T1000 (cell line): Measurements from ENCODE around the gene ZG16B.

Experiments
- DNase-seq: peaks from one replicate; lab custom pipeline; 2025; ENCODE audit warnings: mixed read lengths; lab: John Stamatoyannopoulos, UW

Gene ZG16B

DNA sequence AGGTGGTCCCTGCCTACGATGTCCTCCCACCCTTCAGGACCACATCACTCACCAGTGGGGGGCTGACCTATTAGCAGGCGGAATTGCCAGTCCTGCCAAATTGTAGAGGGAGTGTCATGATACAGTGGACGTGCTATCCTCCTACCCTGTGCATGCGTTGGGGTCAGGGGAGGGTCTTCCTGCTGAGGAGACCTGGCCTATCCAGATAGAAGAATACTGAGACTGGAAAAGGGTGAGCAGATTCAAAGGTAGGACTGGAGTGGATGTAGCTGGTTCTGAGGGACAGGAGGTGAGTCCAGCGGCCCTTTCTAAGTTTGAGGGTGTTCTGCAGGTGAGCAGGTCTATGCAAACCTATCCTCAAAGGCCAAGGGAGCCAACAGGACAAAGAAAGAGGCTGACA, 23.8 kb upstream of the ZG16B start:
- no peak for DNase-seq

DNA sequence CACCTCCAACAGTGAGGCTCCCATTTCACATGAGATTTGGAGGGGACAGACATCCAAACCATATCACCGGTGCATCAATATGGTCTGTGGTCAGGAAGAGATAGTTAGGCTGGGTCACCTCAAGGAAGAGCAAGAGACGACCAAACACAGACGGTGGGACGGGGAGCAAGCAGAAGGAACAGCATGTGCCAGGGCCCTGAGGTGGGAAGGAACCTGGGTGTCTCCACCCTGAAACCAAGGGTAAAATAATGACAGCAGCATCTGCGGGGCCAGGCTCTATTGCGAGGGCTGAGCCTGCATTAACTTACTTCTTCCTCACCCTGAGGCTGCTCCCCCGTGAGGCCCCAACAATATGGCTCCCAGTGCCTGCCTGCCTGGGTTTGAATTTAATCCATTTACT, 21.9 kb upstream of the ZG16B start:
- DNase-seq: no peak

DNA sequence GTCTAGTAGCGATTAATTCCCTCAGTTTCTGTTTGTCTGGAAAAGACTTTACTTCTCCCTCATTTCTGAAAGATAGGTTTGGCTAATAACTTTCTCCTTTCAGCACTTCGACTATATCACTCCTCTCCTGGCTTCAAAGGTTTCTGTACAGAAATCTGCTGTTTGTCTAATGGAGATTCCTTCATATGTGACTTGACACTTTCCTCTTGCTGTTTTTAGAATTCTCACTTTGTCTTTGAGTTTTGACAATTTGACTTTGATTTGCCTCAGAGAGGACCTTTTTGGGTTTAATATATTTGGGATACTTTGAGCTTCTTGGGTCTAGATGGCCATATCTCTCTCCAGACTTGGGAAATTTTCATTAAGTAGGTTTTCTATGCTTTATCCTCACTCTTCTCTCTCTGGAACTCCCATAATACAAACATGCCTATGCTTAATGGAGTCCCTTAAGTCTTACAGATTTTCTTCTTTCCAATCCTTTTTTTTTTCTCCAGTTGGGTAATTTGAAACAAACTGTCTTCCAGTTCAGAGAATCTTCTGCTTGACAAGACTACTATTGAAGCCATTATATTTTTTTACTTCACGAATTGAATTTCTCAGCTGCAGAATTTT, 20.8 kb upstream of the ZG16B start:
- no peak for DNase-seq

DNA sequence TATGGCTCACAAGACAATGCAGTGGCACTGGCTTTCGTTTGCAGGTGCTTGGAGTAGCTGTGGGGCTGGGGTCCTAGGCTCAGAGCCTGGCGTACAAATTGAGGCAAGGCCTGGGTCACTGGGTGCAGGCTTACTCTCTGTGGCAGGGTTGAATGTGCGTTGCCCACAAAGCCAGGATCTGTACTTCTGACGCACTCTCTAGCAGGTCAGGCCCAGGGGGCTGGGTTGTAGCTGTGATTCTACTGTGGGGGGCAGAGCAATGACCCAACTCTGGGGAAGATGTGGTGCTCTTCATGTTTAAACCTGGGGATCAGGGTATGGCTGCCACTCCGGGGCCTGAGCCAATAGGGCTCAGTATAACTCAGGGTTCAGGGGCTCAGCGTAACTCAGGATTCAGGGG, 19.5 kb upstream of the ZG16B start:
- no peak for DNase-seq

DNA sequence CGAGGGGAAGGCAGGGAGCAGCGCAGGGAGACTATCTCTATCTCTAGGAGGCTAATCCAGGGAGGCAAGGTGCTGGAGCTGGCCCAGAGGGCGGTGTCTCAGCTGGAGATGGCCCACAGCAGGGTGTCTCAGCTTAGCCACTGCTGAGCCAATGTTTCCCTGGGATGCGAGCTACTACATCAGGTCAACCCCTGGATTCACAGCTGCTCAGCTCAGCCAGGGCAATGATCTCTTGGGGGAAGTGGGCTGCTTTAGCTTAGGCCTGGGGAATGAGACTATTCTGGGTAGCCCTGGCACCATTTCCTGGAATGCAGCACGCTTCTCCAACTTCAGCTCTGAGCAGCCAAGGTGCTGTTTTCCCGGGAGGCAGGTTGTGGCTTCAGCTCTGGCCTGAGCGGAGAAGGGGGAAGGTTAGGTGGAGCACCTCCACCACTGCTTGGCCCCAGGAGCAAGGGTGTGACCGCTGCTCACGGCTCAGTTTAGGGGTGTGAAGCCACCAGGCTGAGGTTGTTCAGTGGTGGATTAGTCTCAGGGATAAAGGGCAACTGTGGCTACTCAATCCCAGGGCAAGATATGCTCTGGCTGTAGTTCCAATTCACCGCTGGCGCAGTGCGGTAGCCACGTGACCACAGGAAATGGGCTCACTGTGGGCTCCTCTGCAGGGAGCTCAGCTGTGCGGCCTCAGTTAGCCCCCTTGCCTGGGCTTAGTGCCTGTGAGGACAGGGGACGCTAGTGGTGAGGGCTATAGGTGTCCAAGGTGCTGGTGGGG, 18.2 kb upstream of the ZG16B start:
- no peak for DNase-seq

DNA sequence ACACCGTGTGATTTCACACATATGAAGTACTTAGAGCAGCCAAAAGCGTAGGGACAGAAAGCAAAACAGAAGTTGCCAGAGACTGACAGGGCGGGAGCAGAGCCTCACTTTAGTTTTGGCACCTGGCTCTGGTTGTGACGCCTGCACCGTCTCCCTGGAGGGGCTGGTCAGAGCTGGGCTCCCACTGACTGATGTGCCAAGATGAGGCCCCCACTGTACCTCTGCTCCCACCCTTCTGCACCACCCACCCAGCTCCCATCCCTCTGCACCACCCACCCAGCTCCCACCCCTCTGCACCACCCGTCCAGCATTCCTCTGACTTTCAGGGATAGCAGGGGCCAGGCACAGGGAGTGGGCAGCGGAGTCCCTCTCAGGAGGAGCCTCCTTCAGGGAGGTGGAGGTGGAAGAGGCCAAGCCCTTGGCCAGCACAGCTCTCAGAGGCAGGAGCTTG, 16.3 kb upstream of the ZG16B start:
- DNase-seq: no peak

DNA sequence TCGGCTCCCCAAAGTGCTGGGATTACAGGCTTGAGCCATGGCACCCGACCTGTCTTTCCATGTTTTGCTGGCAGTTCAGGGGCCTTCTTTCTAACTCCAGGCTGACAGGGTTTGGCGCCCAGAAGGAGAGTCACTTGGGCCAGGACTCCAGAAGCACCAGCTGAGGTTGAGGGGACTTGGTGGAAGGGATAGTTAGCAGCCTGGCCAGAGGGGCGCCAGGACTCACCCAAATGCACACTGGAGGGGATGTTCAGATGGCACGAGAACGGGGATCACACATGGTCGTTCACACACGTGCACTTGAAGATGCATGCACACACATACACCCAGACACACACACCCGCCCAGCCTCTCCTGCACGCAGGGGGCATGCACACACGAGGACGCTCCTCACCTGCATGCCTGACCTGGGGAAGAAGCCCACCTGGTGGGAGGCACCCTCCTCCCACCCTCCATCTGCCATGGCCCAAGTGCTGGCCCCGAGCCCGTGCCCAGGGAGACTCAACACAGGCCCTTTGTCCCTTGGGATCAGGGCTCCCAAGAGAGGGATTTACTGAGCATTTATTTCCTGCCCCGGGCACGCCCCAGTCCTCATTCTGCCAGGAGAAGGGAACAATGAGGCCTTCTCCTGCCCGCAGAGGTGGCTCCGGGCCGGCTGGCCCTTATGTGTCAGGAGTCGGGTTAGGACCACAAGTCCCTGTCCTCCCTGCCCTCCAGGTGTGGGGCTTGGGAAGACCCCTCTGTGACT, 15.4 kb upstream of the ZG16B start:
- DNase-seq: no peak

DNA sequence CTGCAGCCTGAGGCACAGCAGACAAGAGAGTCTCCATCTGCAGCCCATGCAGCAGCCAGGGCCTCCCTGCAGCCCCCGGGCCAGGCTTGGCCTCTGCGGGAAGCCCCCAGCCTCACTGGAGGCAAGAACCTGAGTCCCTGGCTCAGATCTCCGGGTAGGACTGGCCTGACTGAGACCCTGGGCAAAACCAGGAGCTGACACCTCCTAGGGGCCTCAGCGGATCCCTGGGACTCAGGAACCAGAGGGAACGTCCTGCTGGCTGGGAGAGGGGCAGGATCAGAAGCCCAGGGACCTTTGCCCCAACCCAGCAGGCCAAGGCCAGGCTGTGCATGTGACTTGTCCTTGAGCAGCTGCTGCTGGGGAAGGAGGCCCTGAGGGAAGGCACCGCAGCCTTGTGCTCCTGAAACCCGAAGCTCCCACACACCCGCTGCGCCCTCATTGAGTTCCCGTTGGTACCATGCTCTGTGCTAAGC, 14.8 kb upstream of the ZG16B start:
- no peak for DNase-seq

DNA sequence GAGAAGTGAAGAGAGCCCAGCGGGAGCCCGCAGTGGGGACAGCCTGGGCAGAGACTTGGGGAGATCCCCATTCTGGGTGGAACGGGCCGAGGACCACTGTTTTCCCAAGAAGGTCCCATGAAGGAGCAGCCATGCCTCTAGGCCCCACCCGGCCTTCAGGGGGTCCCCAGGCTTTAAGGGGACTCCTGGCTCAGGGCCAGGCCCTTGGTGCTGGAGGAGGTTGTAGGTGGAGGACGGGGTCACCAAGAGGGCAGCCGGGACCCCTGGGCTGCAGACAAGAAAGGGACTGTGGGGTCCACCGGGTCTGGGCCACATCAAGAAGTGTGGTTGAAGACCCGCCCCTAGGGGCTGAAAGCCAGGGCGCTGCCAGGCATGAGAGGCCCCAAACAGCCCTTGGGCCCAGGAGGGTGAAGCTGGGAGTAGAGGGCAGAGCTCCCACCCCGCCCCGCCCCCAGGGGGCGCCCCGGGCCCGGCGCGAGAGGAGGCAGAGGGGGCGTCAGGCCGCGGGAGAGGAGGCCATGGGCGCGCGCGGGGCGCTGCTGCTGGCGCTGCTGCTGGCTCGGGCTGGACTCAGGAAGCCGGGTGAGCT, 13.3 kb upstream of the ZG16B start, which contains the start of gene PRSS21:
PRSS21 (plus strand) TSS at position 487 of the 589 bp plus-strand sequence; CDS start at position 519, 32 bp downstream.
- DNase-seq: no peak

DNA sequence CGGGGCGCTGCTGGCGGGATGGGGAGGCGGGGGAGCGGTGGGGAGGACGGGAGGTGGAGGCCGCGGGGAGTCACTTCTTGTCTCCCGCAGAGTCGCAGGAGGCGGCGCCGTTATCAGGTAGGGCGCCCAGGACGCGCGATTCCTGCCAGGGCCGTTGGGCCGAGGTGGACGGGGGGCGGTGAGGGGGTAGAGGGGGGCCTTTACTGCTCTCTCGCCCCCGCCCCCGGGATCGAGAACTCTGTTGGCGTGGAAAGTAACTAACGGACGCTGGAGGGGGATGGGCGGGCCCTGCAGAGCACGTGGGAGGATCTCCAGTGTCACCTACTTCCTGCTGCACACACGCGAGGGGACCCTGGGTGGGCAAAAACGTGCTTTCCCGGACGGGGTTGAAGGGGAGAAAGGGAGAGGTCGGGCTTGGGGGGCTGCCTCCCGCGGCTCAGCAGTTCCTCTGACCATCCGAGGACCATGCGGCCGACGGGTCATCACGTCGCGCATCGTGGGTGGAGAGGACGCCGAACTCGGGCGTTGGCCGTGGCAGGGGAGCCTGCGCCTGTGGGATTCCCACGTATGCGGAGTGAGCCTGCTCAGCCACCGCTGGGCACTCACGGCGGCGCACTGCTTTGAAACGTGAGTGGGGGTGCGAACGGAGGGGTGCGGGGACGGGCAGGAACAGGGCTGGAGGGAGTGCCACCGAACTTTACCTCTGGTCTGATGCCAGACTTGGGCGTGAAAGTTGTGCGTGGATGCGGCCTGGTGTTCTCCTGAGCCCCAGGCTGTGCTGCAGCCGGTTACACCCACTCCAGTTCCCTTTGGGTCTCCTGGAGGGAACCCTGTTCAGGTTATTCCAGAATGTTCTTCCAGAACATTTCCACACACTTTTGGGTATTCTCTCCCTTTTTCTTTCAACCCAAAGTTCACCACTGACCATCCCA, 12.5 kb upstream of the ZG16B start:
- no peak for DNase-seq

DNA sequence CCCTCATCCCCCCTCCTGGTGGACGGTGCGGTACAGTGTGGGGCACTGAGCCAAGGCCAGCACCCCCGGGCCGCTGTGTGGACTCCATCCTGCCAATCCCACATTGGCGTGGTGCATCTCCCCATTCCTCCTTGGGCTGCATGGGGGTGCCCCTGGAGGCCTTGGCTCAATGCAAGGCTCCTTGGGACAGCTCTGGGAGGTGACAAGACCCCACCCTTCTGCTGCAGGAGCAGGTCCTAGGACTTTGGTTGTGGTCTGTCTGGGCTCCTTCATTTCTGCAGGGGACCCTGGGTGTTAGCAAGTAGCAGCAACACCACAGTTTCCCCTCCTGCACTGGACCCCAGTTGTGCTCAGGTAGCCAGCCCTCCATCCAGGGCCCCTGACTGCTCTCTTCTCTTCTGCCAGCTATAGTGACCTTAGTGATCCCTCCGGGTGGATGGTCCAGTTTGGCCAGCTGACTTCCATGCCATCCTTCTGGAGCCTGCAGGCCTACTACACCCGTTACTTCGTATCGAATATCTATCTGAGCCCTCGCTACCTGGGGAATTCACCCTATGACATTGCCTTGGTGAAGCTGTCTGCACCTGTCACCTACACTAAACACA, 11.7 kb upstream of the ZG16B start:
- no peak for DNase-seq

DNA sequence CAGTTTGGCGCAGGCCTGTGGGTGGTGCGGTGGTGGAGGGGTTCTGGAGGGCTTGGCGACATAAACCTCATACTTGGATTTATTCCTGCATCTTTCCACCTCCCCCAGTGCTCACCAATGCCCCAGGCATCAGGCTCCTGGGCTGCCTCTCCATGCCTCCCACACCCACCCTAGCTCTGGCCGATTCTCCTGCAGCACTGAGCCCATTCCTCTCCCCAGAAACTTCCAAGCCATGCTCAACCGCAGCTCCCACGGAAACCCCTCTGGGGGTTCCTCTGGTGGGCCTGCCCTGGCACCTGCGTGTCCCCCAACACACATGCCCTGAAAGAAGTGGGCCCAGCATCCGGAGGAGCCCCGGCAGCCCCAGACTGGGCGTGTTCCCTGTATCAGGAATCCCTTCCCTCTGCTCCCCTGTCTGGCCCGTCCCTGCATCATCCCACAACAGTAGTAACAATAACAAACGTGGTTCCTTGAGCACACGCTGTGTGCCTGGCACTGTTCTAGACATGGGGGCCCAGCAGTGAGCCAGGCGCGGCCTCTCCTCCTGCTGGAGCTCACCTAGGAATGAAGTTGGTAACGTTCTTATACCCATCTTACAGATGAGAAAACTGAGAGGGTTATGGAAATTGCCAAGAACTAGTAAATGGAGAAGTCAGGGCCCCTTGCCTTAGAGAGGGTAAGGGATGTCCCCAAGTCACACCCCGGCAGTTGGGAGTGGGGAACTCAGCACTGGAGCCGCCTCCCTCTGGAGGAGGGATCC, 10.7 kb upstream of the ZG16B start:
- DNase-seq: no peak

DNA sequence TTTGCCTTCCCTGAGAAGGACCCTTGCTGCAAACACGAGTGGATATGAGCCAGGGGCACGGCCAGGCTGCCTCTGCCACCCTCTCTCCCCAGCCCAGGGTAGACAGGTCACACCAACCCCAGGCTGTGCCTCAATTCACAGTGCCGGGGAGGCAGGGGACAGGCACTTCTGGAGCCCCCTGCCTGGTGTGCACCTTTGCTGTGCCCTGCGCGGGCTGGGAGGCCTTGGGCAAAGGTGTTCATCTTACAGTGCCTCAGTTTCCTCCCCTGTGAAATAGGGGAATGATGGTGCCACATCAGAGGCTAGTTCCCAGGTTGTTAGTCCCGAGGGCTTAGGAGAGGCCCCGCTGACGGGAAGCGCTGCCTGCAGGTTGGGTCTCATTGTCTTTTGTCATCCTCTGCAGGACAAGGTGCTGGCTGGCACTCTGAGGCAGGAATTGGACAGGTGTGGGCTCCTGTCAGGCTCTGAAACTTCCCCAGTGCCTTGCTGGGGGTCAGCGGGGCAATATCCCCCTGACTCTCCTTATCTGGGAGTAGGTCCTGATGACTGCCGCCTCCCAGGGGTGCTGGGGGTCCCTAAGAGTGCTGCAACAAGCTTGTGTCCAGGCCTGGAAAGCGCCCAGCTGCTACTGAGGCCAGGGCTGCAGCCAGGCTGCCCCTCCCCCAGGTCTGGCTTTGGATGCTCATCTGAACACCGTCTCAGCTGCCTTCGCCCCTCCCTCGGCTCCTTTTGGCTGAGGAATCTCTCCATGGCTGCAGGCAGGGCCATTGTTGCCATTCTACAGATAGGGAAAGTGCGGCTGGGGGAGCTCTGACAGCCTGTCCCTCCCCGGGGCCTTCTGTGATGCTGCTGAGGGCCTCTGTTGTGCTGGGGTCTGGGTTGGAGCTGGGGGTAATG, 9.9 kb upstream of the ZG16B start:
- no peak for DNase-seq

DNA sequence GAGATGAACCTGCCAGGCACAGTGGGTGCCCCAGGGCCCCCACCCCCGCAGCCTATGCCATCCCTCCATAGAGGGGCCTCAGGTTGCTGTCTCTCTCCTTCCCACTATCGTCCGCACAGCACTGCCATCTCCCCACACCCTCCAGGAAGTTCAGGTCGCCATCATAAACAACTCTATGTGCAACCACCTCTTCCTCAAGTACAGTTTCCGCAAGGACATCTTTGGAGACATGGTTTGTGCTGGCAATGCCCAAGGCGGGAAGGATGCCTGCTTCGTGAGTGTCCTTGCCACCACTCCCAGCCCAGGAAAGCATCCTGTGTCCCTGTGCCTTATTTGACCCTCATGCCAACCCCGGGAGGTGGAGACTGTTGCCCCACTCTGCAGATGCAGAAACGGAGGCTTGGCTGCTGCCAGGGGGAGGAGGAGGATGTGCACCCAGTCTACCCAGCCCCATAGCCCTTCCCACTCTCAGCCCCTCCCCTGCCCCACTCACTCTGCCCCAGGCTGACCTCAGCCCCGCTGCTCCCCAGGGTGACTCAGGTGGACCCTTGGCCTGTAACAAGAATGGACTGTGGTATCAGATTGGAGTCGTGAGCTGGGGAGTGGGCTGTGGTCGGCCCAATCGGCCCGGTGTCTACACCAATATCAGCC, 9.1 kb upstream of the ZG16B start:
- no peak for DNase-seq

DNA sequence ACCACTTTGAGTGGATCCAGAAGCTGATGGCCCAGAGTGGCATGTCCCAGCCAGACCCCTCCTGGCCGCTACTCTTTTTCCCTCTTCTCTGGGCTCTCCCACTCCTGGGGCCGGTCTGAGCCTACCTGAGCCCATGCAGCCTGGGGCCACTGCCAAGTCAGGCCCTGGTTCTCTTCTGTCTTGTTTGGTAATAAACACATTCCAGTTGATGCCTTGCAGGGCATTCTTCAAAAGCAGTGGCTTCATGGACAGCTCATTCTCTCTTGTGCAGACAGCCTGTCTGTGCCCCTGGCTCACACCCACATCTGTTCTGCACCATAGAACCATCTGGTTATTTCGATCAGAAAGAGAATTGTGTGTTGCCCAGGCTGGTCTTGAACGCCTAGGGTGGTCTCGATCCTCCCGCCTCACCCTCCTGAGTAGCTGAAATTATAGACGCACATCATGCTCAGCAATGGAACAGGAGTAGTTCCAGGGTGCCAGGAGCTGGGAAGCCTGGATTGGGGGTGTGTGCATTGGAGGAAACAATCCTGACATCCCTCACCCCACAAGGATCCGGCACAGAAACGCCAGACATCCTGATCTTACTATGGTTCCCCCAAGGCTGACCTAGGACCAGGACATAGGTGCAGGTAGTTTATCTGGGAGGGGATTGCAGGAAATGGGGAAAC, 8.5 kb upstream of the ZG16B start:
- no peak for DNase-seq

DNA sequence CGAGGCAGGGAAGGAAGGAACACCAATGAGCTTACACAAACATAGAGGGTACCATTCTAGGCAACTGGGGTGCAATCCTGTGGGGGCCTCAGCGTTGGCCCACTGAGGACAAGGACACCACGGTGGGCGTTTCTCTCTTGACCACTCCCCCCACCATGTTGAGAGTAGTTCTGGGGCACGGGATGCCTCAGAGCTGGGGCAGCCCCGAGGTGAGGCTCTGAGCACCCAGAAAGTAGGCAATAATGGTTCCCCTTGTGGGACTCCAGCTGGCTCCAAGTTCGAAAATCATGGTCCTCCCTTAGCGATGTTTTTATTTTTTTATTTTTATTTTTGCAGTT, 8.0 kb upstream of the ZG16B start:
- no peak for DNase-seq

DNA sequence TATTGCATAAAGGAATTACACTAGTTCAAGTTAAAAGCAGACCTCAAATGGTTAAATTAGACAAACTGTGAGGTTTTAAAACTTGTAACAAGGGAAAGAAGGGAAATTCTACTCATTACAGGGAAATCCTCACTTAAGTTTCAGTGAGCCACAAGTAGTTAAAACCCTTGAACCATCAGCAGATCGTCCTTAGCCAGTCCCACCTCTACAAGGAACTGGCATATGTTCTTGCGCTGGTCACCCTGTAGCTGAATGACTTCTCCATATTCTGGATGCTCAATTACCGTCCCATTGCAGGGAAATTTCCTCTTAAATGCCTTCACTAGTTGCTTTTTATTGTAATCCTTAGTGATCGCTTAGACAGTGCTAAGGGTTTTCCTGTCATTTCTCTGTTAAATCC, 7.6 kb upstream of the ZG16B start:
- DNase-seq: no peak

DNA sequence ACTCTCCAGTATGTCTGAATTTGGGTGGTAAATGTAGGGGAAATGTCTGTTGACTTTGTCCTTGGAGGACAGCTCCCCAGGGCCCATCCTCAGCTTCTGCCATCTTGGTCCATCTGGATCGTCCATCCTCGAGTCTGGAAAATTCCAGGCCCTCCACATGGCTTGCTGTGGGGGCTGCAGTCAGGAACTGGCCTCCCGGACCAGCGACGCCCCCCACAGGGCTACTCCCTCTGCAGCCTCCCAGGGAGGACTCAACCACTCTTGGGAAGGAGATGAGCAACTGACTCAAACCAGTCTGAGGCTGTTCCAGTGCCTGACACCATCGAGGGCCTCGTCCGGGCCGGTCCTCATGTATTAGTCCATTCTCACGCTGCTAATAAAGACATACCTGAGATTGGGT, 5.5 kb upstream of the ZG16B start:
- DNase-seq: no peak
